RPMI7951 (cell line): ENCODE data around the gene ABCA12. TPM values are rescaled to one million over a fixed set of nuclear protein-coding genes. Genes with fewer than 3 reads are reported as not detected.

Experiments
- DNase-seq: peaks from one replicate; pipeline ENCODE4 v3.0.0-alpha.2; 2012; ENCODE audit warnings: low read depth
- total RNA-seq: library from RNA; depleted of rRNA; stranded (reverse); fragments of >200 nt; shearing (Covaris generic); gene quantifications from 2 replicates; pipeline ENCODE4 v1.2.3, GENCODE V29; 2014

Gene ABCA12
- total RNA-seq, 1 experiment from 2014 or later: not detected

- DNase-seq: no peak
Measured at GRCh38 chr2:215034154-215034553, 104.3 kb downstream of the ABCA12 start.

- no peak for DNase-seq
Measured at GRCh38 chr2:215032153-215032552, 106.3 kb downstream of the ABCA12 start.

- no peak for DNase-seq
Measured at GRCh38 chr2:215031321-215031720, 107.1 kb downstream of the ABCA12 start.

GRCh38 chr2:215029936-215030335 lies 108.5 kb downstream of the ABCA12 start:
- DNase-seq: no peak

- DNase-seq: no peak
Measured at GRCh38 chr2:215028231-215028630, 110.2 kb downstream of the ABCA12 start.

GRCh38 chr2:215027779-215028178 lies 110.6 kb downstream of the ABCA12 start:
- DNase-seq: no peak

GRCh38 chr2:215022910-215023309 lies 115.5 kb downstream of the ABCA12 start:
- no peak for DNase-seq

- peak; percentile 33 for DNase-seq
Measured at GRCh38 chr2:215022418-215022817, 116.0 kb downstream of the ABCA12 start.

GRCh38 chr2:215020283-215020682 lies 118.1 kb downstream of the ABCA12 start:
- DNase-seq: no peak

- no peak for DNase-seq
Measured at GRCh38 chr2:215019521-215020145, 118.8 kb downstream of the ABCA12 start.

- no peak for DNase-seq
Measured at GRCh38 chr2:215019085-215019484, 119.3 kb downstream of the ABCA12 start.

GRCh38 chr2:215015421-215015820 lies 123.0 kb downstream of the ABCA12 start:
- DNase-seq: no peak

- DNase-seq: no peak
Measured at GRCh38 chr2:215010390-215010789, 128.0 kb downstream of the ABCA12 start.

- peak; percentile 19 for DNase-seq
Measured at GRCh38 chr2:215003001-215003400, 135.4 kb downstream of the ABCA12 start.

GRCh38 chr2:215002500-215002899 lies 135.9 kb downstream of the ABCA12 start:
- peak; percentile 53 for DNase-seq

GRCh38 chr2:215000721-215001120 lies 137.7 kb downstream of the ABCA12 start:
- no peak for DNase-seq

- DNase-seq: no peak
Measured at GRCh38 chr2:214995926-214996670, 142.3 kb downstream of the ABCA12 start.

GRCh38 chr2:214995409-214995808 lies 143.0 kb downstream of the ABCA12 start:
- DNase-seq: no peak

GRCh38 chr2:214992911-214993310 lies 145.5 kb downstream of the ABCA12 start:
- DNase-seq: no peak

- no peak for DNase-seq
Measured at GRCh38 chr2:214989187-214989586, 149.2 kb downstream of the ABCA12 start.

- peak; percentile 23 for DNase-seq
Measured at GRCh38 chr2:214987261-214987660, 151.2 kb downstream of the ABCA12 start.

- no peak for DNase-seq
Measured at GRCh38 chr2:214985619-214986018, 152.8 kb downstream of the ABCA12 start.

- DNase-seq: no peak
Measured at GRCh38 chr2:214966420-214966819, 172.0 kb downstream of the ABCA12 start.
